IMR-90 (cell line): ENCODE measurements around the gene REC114.

Experiments
- CEBPB ChIP-seq: IDR thresholded peaks from 2 replicates; pipeline ENCODE4 v1.6.1; 2012; ENCODE audit warnings: low read depth, low read length, improper control_type of control experiment
- CHD1 ChIP-seq: IDR thresholded peaks from 2 replicates; pipeline ENCODE4 v1.6.1; 2012; ENCODE audit warnings: low read depth, low read length, improper control_type of control experiment
- CTCF ChIP-seq: conservative IDR thresholded peaks from 2 replicates; pipeline ENCODE4 v1.5.1; 2012; ENCODE audit warnings: mild to moderate bottlenecking, low read depth, low read length, improper control_type of control experiment
- MAFK ChIP-seq: IDR thresholded peaks from 2 replicates; pipeline ENCODE4 v1.6.1; 2012; ENCODE audit warnings: low read depth, low read length, improper control_type of control experiment
- MAZ ChIP-seq: IDR thresholded peaks from 2 replicates; pipeline ENCODE4 v1.6.1; 2012; ENCODE audit warnings: low read depth, mild to moderate bottlenecking, low read length, improper control_type of control experiment, moderate library complexity, borderline replicate concordance
- POLR2A ChIP-seq: IDR thresholded peaks from 2 replicates; pipeline ENCODE4 v1.6.1; 2012; ENCODE audit warnings: mild to moderate bottlenecking, low read depth, low read length
- RFX5 ChIP-seq: IDR thresholded peaks from 2 replicates; pipeline ENCODE4 v1.8.0; 2012; ENCODE audit warnings: low read depth, mild to moderate bottlenecking, low read length, moderate library complexity
- SMC3 ChIP-seq: fragments of 150-350 bp; IDR thresholded peaks from 2 replicates; pipeline ENCODE4 v1.6.1; 2016; ENCODE audit warnings: low read depth, mild to moderate bottlenecking, antibody characterized with exemption, low read length, moderate library complexity
- USF2 ChIP-seq: fragments of 150-350 bp; IDR thresholded peaks from 2 replicates; pipeline ENCODE4 v1.6.1; 2017; ENCODE audit warnings: mild to moderate bottlenecking, antibody characterized with exemption, low read length, low read depth
- TF ChIP-seq, protein P1 (sequence below): fragments of 150-350 bp; IDR thresholded peaks from 2 replicates; pipeline ENCODE4 v1.6.1; 2016; ENCODE audit warnings: low read depth, mild to moderate bottlenecking, low read length, moderate library complexity, borderline replicate concordance

GRCh38 chr15:73571346-73571745 lies 128.4 kb downstream of the REC114 start:
- TF ChIP-seq CTCF (no peak), POLR2A (no peak), RFX5 (no peak), MAZ (no peak), CEBPB (no peak), USF2 (no peak), MAFK (no peak), SMC3 (no peak), CHD1 (no peak)
- TF ChIP-seq, protein P1, sequence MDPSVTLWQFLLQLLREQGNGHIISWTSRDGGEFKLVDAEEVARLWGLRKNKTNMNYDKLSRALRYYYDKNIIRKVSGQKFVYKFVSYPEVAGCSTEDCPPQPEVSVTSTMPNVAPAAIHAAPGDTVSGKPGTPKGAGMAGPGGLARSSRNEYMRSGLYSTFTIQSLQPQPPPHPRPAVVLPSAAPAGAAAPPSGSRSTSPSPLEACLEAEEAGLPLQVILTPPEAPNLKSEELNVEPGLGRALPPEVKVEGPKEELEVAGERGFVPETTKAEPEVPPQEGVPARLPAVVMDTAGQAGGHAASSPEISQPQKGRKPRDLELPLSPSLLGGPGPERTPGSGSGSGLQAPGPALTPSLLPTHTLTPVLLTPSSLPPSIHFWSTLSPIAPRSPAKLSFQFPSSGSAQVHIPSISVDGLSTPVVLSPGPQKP, result no peak
